Nephron (organoid): Measurements from ENCODE around the gene ITPA.

Experiments
- H3K27ac Mint-ChIP-seq, 3 experiments: 2 replicates each; pipeline ENCODE4 v1.8.0; 2020; ENCODE audit warnings: mixed read lengths in 3 of 3, mild to moderate bottlenecking in 2 of 3, moderate library complexity in 1 of 3
- H3K27me3 Mint-ChIP-seq: 2 replicates; pipeline ENCODE4 v1.8.0; 2021; ENCODE audit warnings: low read depth, mild to moderate bottlenecking, moderate library complexity, mixed read lengths
- H3K36me3 Mint-ChIP-seq: 2 replicates; pipeline ENCODE4 v1.8.0; 2020; ENCODE audit warnings: low read depth, mixed read lengths
- H3K4me1 Mint-ChIP-seq: 2 replicates; pipeline ENCODE4 v1.8.0; 2020; ENCODE audit warnings: mixed read lengths
- H3K4me3 Mint-ChIP-seq, 3 experiments: 2 replicates each; pipeline ENCODE4 v1.8.0; 2020; ENCODE audit warnings: mild to moderate bottlenecking in 3 of 3, mixed read lengths in 3 of 3, moderate library complexity in 2 of 3
- H3K9me3 Mint-ChIP-seq: 2 replicates; pipeline ENCODE4 v1.8.0; 2020; ENCODE audit warnings: mixed read lengths
- CTCF ChIP-seq, 3 experiments: fragments of 200-600 bp; sonication (generic); IDR thresholded peaks; one replicate each; pipeline ENCODE4 v1.5.0; 2021; ENCODE audit warnings: antibody characterized with exemption in 3 of 3; ENCODE audit not compliant: unreplicated experiment in 3 of 3

The ITPA gene

GRCh38 chr20:3229798-3230197 lies 20.5 kb downstream of the ITPA start:
- Mint-ChIP-seq H3K4me1 (peaks cover 7% of the 10 kb centered on the region), H3K27ac (no peak overlapping the region), H3K27me3 (peaks cover 8% of the 10 kb centered on the region), H3K9me3 (no peaks in the 10 kb centered on the region), H3K36me3 (no peaks in the 10 kb centered on the region), H3K4me3 (no peak overlapping the region)
- TF ChIP-seq CTCF (IDR thresholded peaks at IDR 0.05; ENCODE audit: unreplicated experiment in 3 of 3) = no peak

GRCh38 chr20:3231116-3231515 lies 21.8 kb downstream of the ITPA start:
- H3K36me3 Mint-ChIP-seq = no peaks in the 10 kb centered on the region
- no peak for TF ChIP-seq CTCF (IDR thresholded peaks at IDR 0.05; ENCODE audit: unreplicated experiment in 3 of 3)
- H3K9me3 Mint-ChIP-seq = no peaks in the 10 kb centered on the region
- peaks cover 5% of the 10 kb centered on the region for H3K4me1 Mint-ChIP-seq
- peaks cover 22% of the 10 kb centered on the region for H3K27me3 Mint-ChIP-seq
- no peak overlapping the region for H3K27ac Mint-ChIP-seq
- H3K4me3 Mint-ChIP-seq = no peak overlapping the region

GRCh38 chr20:3231889-3232588 lies 22.7 kb downstream of the ITPA start:
- H3K27me3 Mint-ChIP-seq = peaks cover 31% of the 10 kb centered on the region
- H3K9me3 Mint-ChIP-seq = no peaks in the 10 kb centered on the region
- no peak for TF ChIP-seq CTCF (IDR thresholded peaks at IDR 0.05; ENCODE audit: unreplicated experiment in 3 of 3)
- no peak overlapping the region for H3K27ac Mint-ChIP-seq
- no peak overlapping the region for H3K4me3 Mint-ChIP-seq
- H3K36me3 Mint-ChIP-seq = no peaks in the 10 kb centered on the region
- H3K4me1 Mint-ChIP-seq = no peaks in the 10 kb centered on the region

- Mint-ChIP-seq H3K27ac (no peak overlapping the region), H3K4me1 (no peaks in the 10 kb centered on the region), H3K4me3 (no peak overlapping the region), H3K27me3 (peaks cover 44% of the 10 kb centered on the region), H3K9me3 (no peaks in the 10 kb centered on the region), H3K36me3 (no peaks in the 10 kb centered on the region)
- TF ChIP-seq CTCF (IDR thresholded peaks at IDR 0.05; ENCODE audit: unreplicated experiment in 3 of 3) = no peak
These were observed 24.1 kb downstream of the ITPA start for GRCh38 chr20:3233131-3233990.

GRCh38 chr20:3233991-3234498 lies 24.7 kb downstream of the ITPA start:
- H3K36me3 Mint-ChIP-seq = no peaks in the 10 kb centered on the region
- no peak overlapping the region for H3K27ac Mint-ChIP-seq
- H3K27me3 Mint-ChIP-seq = peaks cover 49% of the 10 kb centered on the region
- H3K4me1 Mint-ChIP-seq = no peaks in the 10 kb centered on the region
- no peak overlapping the region for H3K4me3 Mint-ChIP-seq
- H3K9me3 Mint-ChIP-seq = no peaks in the 10 kb centered on the region
- TF ChIP-seq CTCF (IDR thresholded peaks at IDR 0.05; ENCODE audit: unreplicated experiment in 3 of 3) = no peak
